H1 (cell line): ENCODE data around the gene CHCHD6. TPM values are rescaled to one million over a fixed set of nuclear protein-coding genes. Genes with fewer than 3 reads are reported as not detected.

Experiments
- CTCF ChIA-PET: fragments of 300-600 bp; sonication (Branson Sonifier 250); formaldehyde crosslinking; loops from one replicate; lab custom pipeline; 2021; ENCODE audit not compliant: partially characterized antibody; lab: Charles Lee
- POLR2A ChIA-PET: fragments of 300-600 bp; sonication (Branson Sonifier 250); formaldehyde crosslinking; loops from one replicate; lab custom pipeline; 2021; ENCODE audit warnings: inconsistent platforms; ENCODE audit not compliant: partially characterized antibody; lab: Charles Lee
- DNase-seq, 2 experiments: peaks; one replicate each; pipeline versions ENCODE4 v3.0.0 to v3.0.0-alpha.2; 2010 to 2022; ENCODE audit warnings: low spot score in 2 of 2, low read depth in 1 of 2, mixed read lengths in 1 of 2
- FAIRE-seq: peaks from 2 replicates; lab custom pipeline; 2011; peaks lifted over from hg19 to GRCh38; lab: Jason Lieb, UNC
- H2AFZ ChIP-seq: 2 replicates; pipeline ENCODE4 v1.8.1; 2012; ENCODE audit warnings: low read length, inconsistent platforms
- H2AK5ac ChIP-seq: 2 replicates; pipeline ENCODE4 v1.6.1; 2013; ENCODE audit warnings: low read depth, low read length
- H2BK120ac ChIP-seq: replicated peaks from 2 replicates; pipeline ENCODE3; 2013; ENCODE audit warnings: low read depth, low read length, inconsistent platforms
- H2BK12ac ChIP-seq: 2 replicates; pipeline ENCODE4 v1.6.1; 2013; ENCODE audit warnings: low read depth, low read length
- H2BK15ac ChIP-seq: 2 replicates; pipeline ENCODE4 v1.6.1; 2013; ENCODE audit warnings: low read length
- H2BK20ac ChIP-seq: 2 replicates; pipeline ENCODE4 v1.6.1; 2013; ENCODE audit warnings: low read length
- H2BK5ac ChIP-seq: 2 replicates; pipeline ENCODE4 v1.6.1; 2013; ENCODE audit warnings: low read depth, low read length
- H3K14ac ChIP-seq: 2 replicates; pipeline ENCODE4 v1.6.1; 2013; ENCODE audit warnings: inconsistent platforms; ENCODE audit not compliant: insufficient read length
- H3K18ac ChIP-seq: 2 replicates; pipeline ENCODE4 v1.6.1; 2013; ENCODE audit warnings: low read length; ENCODE audit errors: extremely low read depth
- H3K23ac ChIP-seq: 2 replicates; pipeline ENCODE4 v1.6.1; 2013; ENCODE audit warnings: inconsistent platforms; ENCODE audit not compliant: insufficient read length
- H3K23me2 ChIP-seq: 2 replicates; pipeline ENCODE4 v1.6.1; 2013; ENCODE audit warnings: low read depth, low read length
- H3K27ac ChIP-seq: 2 replicates; pipeline ENCODE4 v1.6.1; 2011; ENCODE audit warnings: low read depth, low read length, inconsistent platforms
- H3K27me3 ChIP-seq, 4 experiments: replicated peaks in 1 of 4; 1 replicate in 1 of 4; 2 replicates in 3 of 4; pipeline versions ENCODE4 v1.6.1 to v1.8.1; 2011 to 2013; ENCODE audit warnings: low read length in 3 of 4, mild to moderate bottlenecking in 3 of 4, inconsistent platforms in 2 of 4, mixed read lengths in 2 of 4, moderate library complexity in 1 of 4; ENCODE audit not compliant: control insufficient read depth in 3 of 4, insufficient read depth in 3 of 4; ENCODE audit errors: extremely low read depth in 1 of 4
- H3K36me3 ChIP-seq, 4 experiments: 2 replicates each; pipeline versions ENCODE4 v1.6.1 to v1.8.1; 2011 to 2013; ENCODE audit warnings: mild to moderate bottlenecking in 4 of 4, low read length in 3 of 4, moderate library complexity in 2 of 4, control low read depth in 1 of 4, inconsistent platforms in 1 of 4; ENCODE audit not compliant: insufficient read depth in 4 of 4, control insufficient read depth in 2 of 4
- H3K4ac ChIP-seq: replicated peaks from 2 replicates; pipeline ENCODE3; 2013; ENCODE audit warnings: low read length, low read depth, mixed read lengths, inconsistent platforms; ENCODE audit not compliant: insufficient read length
- H3K4me1 ChIP-seq, 4 experiments: replicated peaks in 1 of 4; 1 replicate in 1 of 4; 2 replicates in 3 of 4; pipeline versions ENCODE4 v1.6.1 to v1.8.1; 2011 to 2013; ENCODE audit warnings: low read length in 3 of 4, inconsistent platforms in 2 of 4, mixed read lengths in 1 of 4; ENCODE audit not compliant: insufficient read depth in 4 of 4, control insufficient read depth in 3 of 4
- H3K4me2 ChIP-seq, 2 experiments: 2 replicates each; pipeline versions ENCODE4 v1.6.1 to v1.8.1; 2011 to 2013; ENCODE audit warnings: low read depth in 2 of 2, low read length in 2 of 2, control low read depth in 1 of 2, inconsistent platforms in 1 of 2, mild to moderate bottlenecking in 1 of 2; ENCODE audit not compliant: insufficient read depth in 1 of 2
- H3K4me3 ChIP-seq, 4 experiments: fragments of 200-600, 300-600 bp in 1 of 4; sonication (generic), shearing (Covaris generic), sonication (Bioruptor Twin) in 1 of 4; 2 replicates each; pipeline versions ENCODE4 v1.5.1 to v1.8.1; 2011 to 2016; ENCODE audit warnings: low read length in 4 of 4, low read depth in 3 of 4, control low read depth in 2 of 4, inconsistent platforms in 2 of 4, mild to moderate bottlenecking in 2 of 4, mixed read lengths in 1 of 4, moderate library complexity in 1 of 4; ENCODE audit not compliant: insufficient read depth in 2 of 4; ENCODE audit errors: extremely low read depth in 1 of 4
- H3K56ac ChIP-seq: replicated peaks from 2 replicates; pipeline ENCODE3; 2013; ENCODE audit warnings: low read depth, mild to moderate bottlenecking, mixed read lengths, low read length, inconsistent platforms; ENCODE audit not compliant: insufficient read length
- H3K79me1 ChIP-seq: 2 replicates; pipeline ENCODE4 v1.6.1; 2013; ENCODE audit warnings: low read depth, low read length, control low read depth
- H3K79me2 ChIP-seq, 2 experiments: 2 replicates each; pipeline versions ENCODE4 v1.6.1 to v1.8.1; 2012 to 2013; ENCODE audit warnings: low read length in 2 of 2, mild to moderate bottlenecking in 2 of 2, inconsistent platforms in 1 of 2; ENCODE audit not compliant: insufficient read depth in 2 of 2, control insufficient read depth in 1 of 2
- H3K9ac ChIP-seq, 4 experiments: replicated peaks in 1 of 4; 1 replicate in 1 of 4; 2 replicates in 3 of 4; pipeline versions ENCODE4 v1.6.1 to v1.8.1; 2011 to 2013; ENCODE audit warnings: low read depth in 3 of 4, low read length in 3 of 4, control low read depth in 2 of 4, mild to moderate bottlenecking in 2 of 4, moderate library complexity in 2 of 4, inconsistent platforms in 1 of 4; ENCODE audit errors: extremely low read depth in 1 of 4
- H3K9me3 ChIP-seq, 2 experiments: 2 replicates each; pipeline versions ENCODE4 v1.6.1 to v1.8.1; 2012 to 2013; ENCODE audit warnings: mild to moderate bottlenecking in 2 of 2, moderate library complexity in 2 of 2, control low read depth in 1 of 2, inconsistent platforms in 1 of 2, low read depth in 1 of 2, low read length in 1 of 2, mixed read lengths in 1 of 2; ENCODE audit not compliant: insufficient read depth in 2 of 2
- H4K20me1 ChIP-seq, 2 experiments: replicated peaks in 1 of 2; 2 replicates each; pipeline versions ENCODE3 to v1.8.1; 2011 to 2013; ENCODE audit warnings: inconsistent platforms in 2 of 2, low read length in 2 of 2, mild to moderate bottlenecking in 1 of 2; ENCODE audit not compliant: insufficient read depth in 2 of 2, control insufficient read depth in 1 of 2
- H4K5ac ChIP-seq: 2 replicates; pipeline ENCODE4 v1.6.1; 2013; ENCODE audit warnings: low read length, low read depth, mixed read lengths, inconsistent platforms; ENCODE audit not compliant: insufficient read length
- H4K8ac ChIP-seq: 2 replicates; pipeline ENCODE4 v1.8.0; 2013; ENCODE audit warnings: mild to moderate bottlenecking, moderate library complexity, low read length, inconsistent platforms; ENCODE audit not compliant: insufficient read depth; ENCODE audit errors: extremely low read depth
- H4K91ac ChIP-seq: replicated peaks from 2 replicates; pipeline ENCODE3; 2013; ENCODE audit warnings: low read length, mixed read lengths, inconsistent platforms; ENCODE audit not compliant: insufficient read length
- CTBP2 ChIP-seq: IDR thresholded peaks from 2 replicates; pipeline ENCODE4 v1.7.0; 2011; ENCODE audit warnings: borderline replicate concordance, mild to moderate bottlenecking, moderate library complexity, mixed read lengths, low read length; ENCODE audit not compliant: insufficient read depth, insufficient read length
- MAX ChIP-seq: IDR thresholded peaks from 2 replicates; pipeline ENCODE4 v1.6.1; 2012; ENCODE audit warnings: inconsistent platforms
- RAD21 ChIP-seq, 2 experiments: IDR thresholded peaks in 1 of 2; conservative IDR thresholded peaks in 1 of 2; 2 replicates each; pipeline ENCODE4 v1.6.1; 2011; ENCODE audit warnings: low read depth in 2 of 2, low read length in 2 of 2, improper control_type of control experiment in 1 of 2, inconsistent platforms in 1 of 2, mild to moderate bottlenecking in 1 of 2, moderate library complexity in 1 of 2
- TAF7 ChIP-seq: optimal IDR thresholded peaks from 2 replicates; pipeline ENCODE3; 2011; ENCODE audit warnings: low read depth, mild to moderate bottlenecking, inconsistent platforms, low read length, moderate library complexity, borderline replicate concordance
- WGBS, 2 experiments: shearing (Covaris generic) in 1 of 2; methylation state at CpG; one replicate each; pipeline versions ENCODE4 v1.1.6 to v1.1.7; 2013 to 2015; ENCODE audit warnings: low lambda C conversion rate in 2 of 2, mixed read lengths in 2 of 2, inconsistent platforms in 1 of 2, low coverage in 1 of 2, missing lambda C conversion rate in 1 of 2; ENCODE audit not compliant: insufficient replicate concordance in 2 of 2, insufficient coverage in 1 of 2, insufficient read length in 1 of 2; ENCODE audit errors: extremely low coverage in 1 of 2, missing lambda C conversion rate in 1 of 2; 5-methylcytosine and 5-hydroxymethylcytosine counted together
- polyA plus RNA-seq, 7 experiments: library from polyadenylated mRNA; depleted of rRNA in 3 of 7; stranded (reverse) in 5 of 7; unstranded in 2 of 7; fragments of >200 nt in 5 of 7; fragments of 200-250 nt in 2 of 7; gene quantifications; 1 replicate in 5 of 7; 2 replicates in 1 of 7; 4 replicates in 1 of 7; pipeline versions ENCODE4 v1.2.1 to v1.2.3, GENCODE V29; 2011 to 2013; ENCODE audit warnings: missing spikeins in 2 of 7, mixed read lengths in 2 of 7
- total RNA-seq: library from RNA; stranded (reverse); fragmentation: NEBNext Ultra II Directional; extraction: Animal tissue kit (Norgen Biotek cat#: 25700); gene quantifications from 2 replicates; pipeline ENCODE4 v1.2.1, GENCODE V29; 2021

CHCHD6 gene
- total and polyA plus RNA-seq, 2 of the 8 experiments (the other 6 are each of a cell fraction or from before 2014, with no cell fraction given), result 32.4 to 37.6 TPM

GRCh38 chr3:126908752-126909275 is 204.8 kb downstream of the CHCHD6 start:
- Histone ChIP-seq H2BK15ac (no peak overlapping the region), H3K18ac (no peak overlapping the region), H4K20me1 (peaks cover 0 to 5% of the 10 kb centered on the region in 2 experiments), H2AK5ac (0 out of 2 replicates have a peak overlapping the region, but pooled peaks have one; percentile 13), H2BK5ac (no peak overlapping the region), H2BK120ac (no peak overlapping the region), H3K36me3 (no peaks in the 10 kb centered on the region), H3K79me2 (no peaks in the 10 kb centered on the region), H3K9ac (no peak overlapping the region), H2BK12ac (no peak overlapping the region), H3K27me3 (no peaks in the 10 kb centered on the region), H3K14ac (no peak overlapping the region), H3K9me3 (no peaks in the 10 kb centered on the region), H4K8ac (no peak overlapping the region), H3K23me2 (no peaks in the 10 kb centered on the region), H2BK20ac (no peak overlapping the region), H3K56ac (no peak overlapping the region), H3K79me1 (no peaks in the 10 kb centered on the region; the same call in 1 of the 2 replicates), H3K27ac (no peak overlapping the region), H3K4ac (no peak overlapping the region), H2AFZ (no peak overlapping the region), H3K23ac (no peak overlapping the region), H3K4me1 (peaks cover 0 to 2% (median 0%) of the 10 kb centered on the region in 4 experiments; a peak in 1 of 7 replicates), H3K4me3 (no peak overlapping the region), H4K5ac (no peak overlapping the region), H3K4me2 (no peak overlapping the region), H4K91ac (no peak overlapping the region)
- FAIRE-seq (no peak), DNase-seq (no peak)
- no peak for TF ChIP-seq TAF7
- TF ChIP-seq MAX, result no peak
- no peak for TF ChIP-seq RAD21 (IDR thresholded peaks at IDR 0.05 in 1 of 2, conservative IDR thresholded peaks at IDR 0.05 in 1 of 2; ENCODE audit: low read depth in 2 of 2, low read length in 2 of 2)
- no peak for TF ChIP-seq CTBP2
- ChIA-PET POLR2A (interaction anchor here (1.3 kb wide), 1 partner anchor 29 kb away, joined by 3 read pairs; no protein-coding TSS in a partner anchor), CTCF (interaction anchor here (0.6 to 1.2 kb wide), 2 partner anchors 9 to 12 kb away, joined by 3 read pairs; no protein-coding TSS in a partner anchor)
- 90% methylated on average over 12 of the region's 12 CpGs; no CpG with 5 or more reads in 1 of the 2 experiments for WGBS, 2 experiments
